SK-N-MC (cell line): Measurements from ENCODE around the gene ZFR2.

Experiments
- DNase-seq: peaks from one replicate; pipeline ENCODE4 v3.0.0-alpha.2; 2011; ENCODE audit warnings: low read depth, low spot score
- H3K27ac ChIP-seq: fragments of 200-600 bp; sonication (generic); 2 replicates; pipeline ENCODE4 v1.5.1; 2016; ENCODE audit warnings: mixed run types
- H3K36me3 ChIP-seq: fragments of 200-600 bp; sonication (generic); 2 replicates; pipeline ENCODE4 v1.6.1; 2017; ENCODE audit warnings: antibody characterized with exemption, low read length, mixed read lengths; ENCODE audit not compliant: insufficient read depth
- H3K4me3 ChIP-seq: fragments of 200-600 bp; sonication (generic); 2 replicates; pipeline ENCODE4 v1.5.1; 2016
- H3K9ac ChIP-seq: fragments of 200-600 bp; sonication (generic); 2 replicates; pipeline ENCODE4 v1.8.0; 2017; ENCODE audit warnings: mixed run types, mixed read lengths; ENCODE audit not compliant: insufficient read length
- H3K9me3 ChIP-seq: fragments of 200-600 bp; sonication (generic); 2 replicates; pipeline ENCODE4 v1.6.1; 2017; ENCODE audit warnings: low read depth, mild to moderate bottlenecking, antibody characterized with exemption, low read length, moderate library complexity, mixed read lengths
- EZH2 ChIP-seq: fragments of 200-600 bp; sonication (generic); IDR thresholded peaks from one replicate; pipeline ENCODE4 v1.6.1; 2017; ENCODE audit warnings: antibody characterized with exemption
- FOXP2 ChIP-seq: optimal IDR thresholded peaks from 2 replicates; pipeline ENCODE3; 2011; ENCODE audit warnings: mild to moderate bottlenecking, moderate library complexity; ENCODE audit not compliant: insufficient read depth; ENCODE audit errors: extremely low read length, control extremely low read depth
- POLR2AphosphoS5 ChIP-seq: IDR thresholded peaks from 2 replicates; pipeline ENCODE4 v1.6.1; 2012; ENCODE audit warnings: mild to moderate bottlenecking, low read depth, low read length, borderline replicate concordance

ZFR2 gene

GRCh38 chr19:3868770-3869456 lies at the start of gene ZFR2:
Gene ZFR2, minus strand, starts transcription at chr19:3869038. Its CDS starts 21 bp downstream, at chr19:3869017.
- Histone ChIP-seq H3K27ac (no peak within 1 kb of the TSS), H3K9me3 (no peaks in the 10 kb centered on the region), H3K4me3 (no peak within 1 kb of the TSS), H3K36me3 (no peaks in the 10 kb centered on the region), H3K9ac (no peak within 1 kb of the TSS)
- no peak for DNase-seq
- no peak for TF ChIP-seq EZH2
- TF ChIP-seq FOXP2: no peak
- TF ChIP-seq POLR2AphosphoS5: no peak

- H3K36me3 ChIP-seq: no peaks in the 10 kb centered on the region
- H3K27ac ChIP-seq: no peak overlapping the region
- H3K4me3 ChIP-seq: no peak overlapping the region
- DNase-seq: no peak
- no peak overlapping the region for H3K9ac ChIP-seq
- no peaks in the 10 kb centered on the region for H3K9me3 ChIP-seq
- no peak for TF ChIP-seq POLR2AphosphoS5
- TF ChIP-seq FOXP2: no peak
- no peak for TF ChIP-seq EZH2
Measured at GRCh38 chr19:3916033-3916432, 47.2 kb upstream of the ZFR2 start.

- Histone ChIP-seq H3K27ac (no peak overlapping the region), H3K9me3 (no peaks in the 10 kb centered on the region), H3K9ac (no peak overlapping the region), H3K36me3 (no peaks in the 10 kb centered on the region), H3K4me3 (no peak overlapping the region)
- TF ChIP-seq EZH2 (no peak), POLR2AphosphoS5 (no peak), FOXP2 (no peak)
- DNase-seq: no peak
Measured at GRCh38 chr19:3914199-3914598, 45.4 kb upstream of the ZFR2 start.

- TF ChIP-seq EZH2 (no peak), POLR2AphosphoS5 (no peak), FOXP2 (no peak)
- H3K36me3 ChIP-seq: no peaks in the 10 kb centered on the region
- H3K9me3 ChIP-seq: no peaks in the 10 kb centered on the region
- DNase-seq: no peak
- H3K9ac ChIP-seq: no peak overlapping the region
- H3K4me3 ChIP-seq: no peak overlapping the region
- H3K27ac ChIP-seq: no peak overlapping the region
Measured at GRCh38 chr19:3910105-3910504, 41.3 kb upstream of the ZFR2 start.

- TF ChIP-seq POLR2AphosphoS5: no peak
- TF ChIP-seq EZH2: no peak
- TF ChIP-seq FOXP2: no peak
- no peaks in the 10 kb centered on the region for H3K9me3 ChIP-seq
- no peak overlapping the region for H3K27ac ChIP-seq
- no peaks in the 10 kb centered on the region for H3K36me3 ChIP-seq
- DNase-seq: no peak
- H3K9ac ChIP-seq: no peak overlapping the region
- H3K4me3 ChIP-seq: no peak overlapping the region
Measured at GRCh38 chr19:3908266-3909054, 39.6 kb upstream of the ZFR2 start.

GRCh38 chr19:3907626-3908265 lies 38.9 kb upstream of the ZFR2 start:
- no peaks in the 10 kb centered on the region for H3K36me3 ChIP-seq

GRCh38 chr19:3904233-3904632 lies 35.4 kb upstream of the ZFR2 start:
- no peaks in the 10 kb centered on the region for H3K36me3 ChIP-seq
- no peak overlapping the region for H3K9ac ChIP-seq
- no peak for DNase-seq
- H3K27ac ChIP-seq: no peak overlapping the region
- H3K9me3 ChIP-seq: no peaks in the 10 kb centered on the region
- TF ChIP-seq EZH2 (no peak), POLR2AphosphoS5 (no peak), FOXP2 (no peak)
- H3K4me3 ChIP-seq: no peak overlapping the region

More at GRCh38 chr19:3907626-3908265, 38.9 kb upstream of the ZFR2 start:
- Histone ChIP-seq H3K4me3 (no peak overlapping the region), H3K9ac (no peak overlapping the region), H3K27ac (no peak overlapping the region), H3K9me3 (no peaks in the 10 kb centered on the region)
- no peak for DNase-seq
- TF ChIP-seq POLR2AphosphoS5 (no peak), EZH2 (no peak), FOXP2 (no peak)

GRCh38 chr19:3902317-3902973 lies 33.6 kb upstream of the ZFR2 start:
- Histone ChIP-seq H3K27ac (no peak overlapping the region), H3K9me3 (no peaks in the 10 kb centered on the region), H3K9ac (no peak overlapping the region), H3K36me3 (no peaks in the 10 kb centered on the region), H3K4me3 (no peak overlapping the region)
- DNase-seq: no peak
- TF ChIP-seq POLR2AphosphoS5 (no peak), FOXP2 (no peak), EZH2 (no peak)

- Histone ChIP-seq H3K4me3 (no peak overlapping the region), H3K9ac (no peak overlapping the region), H3K27ac (no peak overlapping the region), H3K36me3 (no peaks in the 10 kb centered on the region), H3K9me3 (no peaks in the 10 kb centered on the region)
- TF ChIP-seq FOXP2 (no peak), POLR2AphosphoS5 (no peak), EZH2 (no peak)
- DNase-seq: no peak
Measured at GRCh38 chr19:3899531-3900294, 30.9 kb upstream of the ZFR2 start.
